Trophoblast cell (in vitro differentiated cells and primary cell): ENCODE data around the gene PERM1.

Experiments
- DNase-seq, 2 donors: peaks; one replicate each; pipeline ENCODE4 v3.0.0-alpha.2; 2016
- H2AFZ ChIP-seq: 2 replicates; pipeline ENCODE4 v1.6.1; 2013; ENCODE audit warnings: low read length, moderate library complexity, mild to moderate bottlenecking; ENCODE audit not compliant: insufficient read depth, poor library complexity
- H2AK5ac ChIP-seq: 2 replicates; pipeline ENCODE4 v1.6.1; 2013; ENCODE audit warnings: mild to moderate bottlenecking, low read length
- H2BK120ac ChIP-seq: 2 replicates; pipeline ENCODE4 v1.6.1; 2013; ENCODE audit warnings: low read length, mild to moderate bottlenecking, moderate library complexity; ENCODE audit not compliant: insufficient read depth, poor library complexity
- H2BK12ac ChIP-seq: 2 replicates; pipeline ENCODE4 v1.6.1; 2013; ENCODE audit warnings: mild to moderate bottlenecking, low read length, moderate library complexity
- H2BK5ac ChIP-seq: 2 replicates; pipeline ENCODE4 v1.6.1; 2013; ENCODE audit warnings: low read length, low read depth, moderate library complexity, mild to moderate bottlenecking; ENCODE audit not compliant: poor library complexity
- H3K14ac ChIP-seq: 2 replicates; pipeline ENCODE4 v1.6.1; 2013; ENCODE audit warnings: mild to moderate bottlenecking, low read length
- H3K18ac ChIP-seq: 2 replicates; pipeline ENCODE4 v1.6.1; 2013; ENCODE audit warnings: mild to moderate bottlenecking, low read length
- H3K23ac ChIP-seq: 2 replicates; pipeline ENCODE4 v1.6.1; 2013; ENCODE audit warnings: low read length
- H3K27ac ChIP-seq: 2 replicates; pipeline ENCODE4 v1.5.1; 2013; ENCODE audit warnings: low read depth, mild to moderate bottlenecking, inconsistent platforms, low read length, moderate library complexity
- H3K27me3 ChIP-seq: 2 replicates; pipeline ENCODE4 v1.6.1; 2013; ENCODE audit warnings: inconsistent platforms, mild to moderate bottlenecking, low read length, moderate library complexity; ENCODE audit not compliant: insufficient read depth
- H3K36me3 ChIP-seq, 2 experiments: 1 replicate in 1 of 2; 2 replicates in 1 of 2; pipeline ENCODE4 v1.6.1; 2013; ENCODE audit warnings: low read length in 2 of 2, mild to moderate bottlenecking in 2 of 2, moderate library complexity in 1 of 2; ENCODE audit not compliant: insufficient read depth in 2 of 2, control insufficient read depth in 1 of 2
- H3K4ac ChIP-seq: 2 replicates; pipeline ENCODE4 v1.6.1; 2013; ENCODE audit warnings: low read depth, mild to moderate bottlenecking, low read length, moderate library complexity
- H3K4me1 ChIP-seq, 2 experiments: 1 replicate in 1 of 2; 2 replicates in 1 of 2; pipeline ENCODE4 v1.6.1; 2013; ENCODE audit warnings: low read length in 2 of 2, mild to moderate bottlenecking in 2 of 2, moderate library complexity in 1 of 2; ENCODE audit not compliant: insufficient read depth in 2 of 2, control insufficient read depth in 1 of 2
- H3K4me2 ChIP-seq: 2 replicates; pipeline ENCODE4 v1.6.1; 2013; ENCODE audit warnings: inconsistent platforms, mild to moderate bottlenecking, low read length, moderate library complexity
- H3K4me3 ChIP-seq: 2 replicates; pipeline ENCODE4 v1.5.1; 2013; ENCODE audit warnings: mild to moderate bottlenecking, low read depth, low read length, inconsistent platforms
- H3K79me1 ChIP-seq: one replicate; pipeline ENCODE4 v1.6.1; 2013; ENCODE audit warnings: low read length
- H3K79me2 ChIP-seq: 2 replicates; pipeline ENCODE4 v1.6.1; 2013; ENCODE audit warnings: low read length, mild to moderate bottlenecking; ENCODE audit not compliant: control insufficient read depth, insufficient read depth, poor library complexity
- H3K9ac ChIP-seq: 2 replicates; pipeline ENCODE4 v1.6.1; 2013; ENCODE audit warnings: mild to moderate bottlenecking, low read length
- H3K9me3 ChIP-seq: 2 replicates; pipeline ENCODE4 v1.6.1; 2013; ENCODE audit warnings: low read depth, mild to moderate bottlenecking, control low read depth, inconsistent platforms, low read length; ENCODE audit not compliant: insufficient read depth
- H4K12ac ChIP-seq: 2 replicates; pipeline ENCODE4 v1.6.1; 2013; ENCODE audit warnings: low read depth, mild to moderate bottlenecking, low read length, moderate library complexity
- H4K8ac ChIP-seq: 2 replicates; pipeline ENCODE4 v1.6.1; 2013; ENCODE audit warnings: low read depth, mild to moderate bottlenecking, low read length, moderate library complexity
- H4K91ac ChIP-seq: one replicate; pipeline ENCODE4 v1.6.1; 2013; ENCODE audit warnings: low read depth, mild to moderate bottlenecking, low read length, moderate library complexity
- WGBS: extraction: QIAGEN DNeasy Blood & Tissue Kit; methylation state at CpG from one replicate; pipeline ENCODE4 v1.1.7; 2013; ENCODE audit warnings: missing lambda C conversion rate; ENCODE audit not compliant: insufficient read length, insufficient coverage; ENCODE audit errors: extremely low coverage; 5-methylcytosine and 5-hydroxymethylcytosine counted together

Gene PERM1

DNA sequence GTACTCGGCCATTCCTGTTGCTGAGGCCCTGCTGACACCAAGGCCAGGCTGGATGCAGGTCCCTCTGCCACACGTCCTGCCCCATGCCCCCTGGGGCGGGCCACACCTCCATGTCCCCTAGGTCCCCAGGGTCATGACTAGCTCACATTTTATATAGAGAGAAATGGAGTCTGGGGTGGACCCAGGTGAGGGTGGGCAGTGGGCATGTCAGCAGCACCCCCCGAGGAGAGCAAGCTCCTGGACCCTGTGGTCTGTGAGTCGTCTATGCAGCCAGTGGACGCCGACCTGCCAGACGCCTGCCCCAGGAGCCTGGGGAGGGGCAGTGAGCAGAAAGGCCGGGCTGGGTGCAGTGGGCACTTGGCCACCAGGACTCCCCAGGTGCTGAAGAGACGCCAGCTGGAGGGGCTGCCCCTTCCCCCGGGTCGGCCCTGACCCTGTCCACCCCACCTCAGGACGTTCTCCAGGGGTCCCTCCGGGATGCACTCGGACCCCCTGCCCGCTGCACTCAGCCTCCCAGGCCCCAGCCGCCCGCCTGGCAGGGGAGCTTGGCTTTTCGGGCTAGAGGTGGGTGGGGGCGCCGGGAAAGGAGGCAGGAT is 42.3 kb downstream of the PERM1 start:
- H2AFZ ChIP-seq = no peak overlapping the region
- H3K4me2 ChIP-seq = peak overlapping the region; percentile 66
- no CpG with 5 or more reads among the region's 21 CpGs for WGBS
- peak overlapping the region; percentile 21 for H2BK5ac ChIP-seq
- no peak overlapping the region for H3K4ac ChIP-seq
- peaks cover 41 to 46% of the 10 kb centered on the region in 2 experiments for H3K4me1 ChIP-seq
- H3K9me3 ChIP-seq = peaks cover 5% of the 10 kb centered on the region
- no peak overlapping the region for H3K23ac ChIP-seq
- peaks cover 4% of the 10 kb centered on the region for H3K79me2 ChIP-seq
- H4K12ac ChIP-seq = peak overlapping the region; percentile 12
- DNase-seq = no peak
- peak overlapping the region; percentile 14 for H3K27ac ChIP-seq
- H2AK5ac ChIP-seq = peak overlapping the region; percentile 67
- no peak overlapping the region for H3K4me3 ChIP-seq
- H3K79me1 ChIP-seq = peaks cover 26% of the 10 kb centered on the region
- peak overlapping the region; percentile 51 for H3K18ac ChIP-seq
- H3K14ac ChIP-seq = peak overlapping the region; percentile 63
- peak overlapping the region; percentile 54 for H2BK12ac ChIP-seq
- peak overlapping the region; percentile 76 for H4K91ac ChIP-seq
- H4K8ac ChIP-seq = peak overlapping the region; percentile 20
- peaks cover 11% of the 10 kb centered on the region for H3K27me3 ChIP-seq
- no peak overlapping the region for H3K9ac ChIP-seq
- peaks cover 9 to 10% of the 10 kb centered on the region in 2 experiments for H3K36me3 ChIP-seq
- H2BK120ac ChIP-seq = peak overlapping the region; percentile 44

DNA sequence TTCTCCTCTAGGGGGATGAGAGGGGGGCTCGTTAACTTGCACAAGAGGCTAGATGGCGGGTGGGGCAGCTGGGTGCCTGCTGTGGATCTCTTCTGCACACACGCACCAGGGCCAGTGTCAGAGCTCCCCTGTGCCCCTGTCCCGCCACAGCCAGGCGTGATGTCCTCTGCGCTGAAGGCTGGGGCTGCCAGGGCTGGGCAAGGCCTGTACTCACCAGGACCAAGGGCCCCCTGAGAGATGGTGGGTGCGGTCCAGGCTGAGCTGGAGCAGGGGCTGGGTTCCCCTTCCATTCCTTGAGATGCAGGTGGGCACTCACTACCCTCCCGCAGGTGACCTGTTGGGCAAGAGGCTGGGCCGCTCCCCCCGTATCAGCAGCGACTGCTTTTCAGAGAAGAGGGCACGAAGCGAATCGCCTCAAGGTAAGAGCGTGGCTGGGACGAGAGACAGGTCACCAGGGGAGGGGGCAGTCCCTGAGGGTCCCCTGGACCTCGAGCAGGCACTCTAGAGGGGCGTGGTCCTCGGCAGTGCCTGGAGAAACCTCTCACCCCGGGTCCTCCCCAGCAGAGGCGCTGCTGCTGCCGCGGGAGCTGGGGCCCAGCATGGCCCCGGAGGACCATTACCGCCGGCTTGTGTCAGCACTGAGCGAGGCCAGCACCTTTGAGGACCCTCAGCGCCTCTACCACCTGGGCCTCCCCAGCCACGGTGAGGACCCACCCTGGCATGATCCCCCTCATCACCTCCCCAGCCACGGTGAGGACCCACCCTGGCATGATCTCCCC is 43.0 kb downstream of the PERM1 start:
- Histone ChIP-seq H3K4me3 (no peak overlapping the region), H3K18ac (peak overlapping the region; percentile 30), H3K23ac (no peak overlapping the region), H3K79me1 (peaks cover 26% of the 10 kb centered on the region), H3K27me3 (peaks cover 11% of the 10 kb centered on the region), H4K8ac (peak overlapping the region; percentile 20), H3K4ac (no peak overlapping the region), H2BK120ac (peak overlapping the region; percentile 14), H4K91ac (peak overlapping the region; percentile 76), H2AK5ac (peak overlapping the region; percentile 67), H3K36me3 (peaks cover 4 to 8% of the 10 kb centered on the region in 2 experiments), H3K14ac (peak overlapping the region; percentile 47), H3K27ac (no peak overlapping the region), H3K9me3 (peaks cover 5% of the 10 kb centered on the region), H3K79me2 (peaks cover 4% of the 10 kb centered on the region), H3K4me2 (no peak overlapping the region), H2BK5ac (no peak overlapping the region), H3K4me1 (peaks cover 41 to 46% of the 10 kb centered on the region in 2 experiments), H4K12ac (peak overlapping the region; percentile 12), H3K9ac (no peak overlapping the region), H2AFZ (no peak overlapping the region), H2BK12ac (peak overlapping the region; percentile 42)
- no CpG with 5 or more reads among the region's 30 CpGs for WGBS
- DNase-seq = peak in 1 of 2 donors; percentile 15

- DNase-seq = peak in 1 of 2 donors; percentile 30
- Histone ChIP-seq H3K27me3 (peaks cover 11% of the 10 kb centered on the region), H3K4ac (no peak overlapping the region), H3K36me3 (peaks cover 0 to 3% of the 10 kb centered on the region in 2 experiments), H2BK5ac (no peak overlapping the region), H2AFZ (no peak overlapping the region), H3K4me2 (no peak overlapping the region), H3K23ac (no peak overlapping the region), H3K18ac (no peak overlapping the region), H2BK12ac (no peak overlapping the region), H2BK120ac (no peak overlapping the region), H3K4me1 (peaks cover 41 to 46% of the 10 kb centered on the region in 2 experiments), H4K12ac (no peak overlapping the region), H3K79me1 (peaks cover 26% of the 10 kb centered on the region), H4K8ac (no peak overlapping the region), H3K9me3 (peaks cover 5% of the 10 kb centered on the region), H2AK5ac (peak overlapping the region; percentile 7), H3K27ac (no peak overlapping the region), H3K79me2 (peaks cover 4% of the 10 kb centered on the region), H3K9ac (no peak overlapping the region), H4K91ac (no peak overlapping the region), H3K14ac (no peak overlapping the region), H3K4me3 (no peak overlapping the region)
- no CpG with 5 or more reads among the region's 15 CpGs for WGBS
Measured at GRCh38 chr1:938088-938683, 43.7 kb downstream of the PERM1 start.

DNA sequence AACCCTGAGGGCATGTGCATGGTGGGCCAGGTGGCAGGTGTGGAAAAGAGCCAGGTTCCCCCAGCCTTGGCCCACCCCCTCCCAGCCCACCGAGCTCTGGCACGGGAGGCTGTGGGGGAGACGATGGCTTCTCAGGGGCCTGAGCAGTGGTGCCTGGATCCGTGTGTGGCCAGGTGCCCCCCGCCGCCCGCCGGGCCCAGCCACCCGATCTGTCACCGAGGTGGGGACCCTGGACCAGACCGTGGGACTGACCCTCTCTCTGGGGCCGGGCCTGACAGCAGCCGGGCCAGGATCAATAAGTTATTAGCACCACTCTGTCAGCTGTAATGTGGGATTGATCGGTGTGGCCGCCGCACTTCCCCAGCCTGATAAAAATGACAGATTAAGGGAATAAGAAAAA is 44.4 kb downstream of the PERM1 start:
- no peak overlapping the region for H3K4me2 ChIP-seq
- H3K36me3 ChIP-seq = peaks cover 0 to 3% of the 10 kb centered on the region in 2 experiments
- H4K8ac ChIP-seq = no peak overlapping the region
- no peak for DNase-seq
- peaks cover 5% of the 10 kb centered on the region for H3K9me3 ChIP-seq
- H3K79me2 ChIP-seq = peaks cover 4% of the 10 kb centered on the region
- no peak overlapping the region for H4K91ac ChIP-seq
- H2AK5ac ChIP-seq = no peak overlapping the region
- H2AFZ ChIP-seq = no peak overlapping the region
- H3K79me1 ChIP-seq = peaks cover 23% of the 10 kb centered on the region
- H3K4me3 ChIP-seq = no peak overlapping the region
- H3K4ac ChIP-seq = no peak overlapping the region
- H4K12ac ChIP-seq = no peak overlapping the region
- H2BK5ac ChIP-seq = no peak overlapping the region
- H3K23ac ChIP-seq = no peak overlapping the region
- H3K14ac ChIP-seq = no peak overlapping the region
- no peak overlapping the region for H3K27ac ChIP-seq
- H3K9ac ChIP-seq = no peak overlapping the region
- no peak overlapping the region for H2BK120ac ChIP-seq
- WGBS = no CpG with 5 or more reads among the region's 16 CpGs
- H3K27me3 ChIP-seq = peaks cover 11% of the 10 kb centered on the region
- peaks cover 34 to 40% of the 10 kb centered on the region in 2 experiments for H3K4me1 ChIP-seq
- H2BK12ac ChIP-seq = no peak overlapping the region
- H3K18ac ChIP-seq = no peak overlapping the region
